A549 (cell line): ENCODE data around the gene TXNDC17. TPM values are rescaled to one million over a fixed set of nuclear protein-coding genes. Genes with fewer than 3 reads are reported as not detected.

Source experiments
- CEBPB ChIP-seq, 2 experiments: fragments of >200 bp in 1 of 2; sonication (Bioruptor Twin) in 1 of 2; formaldehyde crosslinking in 1 of 2; IDR thresholded peaks; 2 replicates each; pipeline ENCODE4 v1.6.1; 2012 to 2016
- CHD2 ChIP-seq: fragments of 150-350 bp; IDR thresholded peaks from 2 replicates; pipeline ENCODE4 v1.6.1; 2014; ENCODE audit warnings: low read length; ENCODE audit not compliant: partially characterized antibody
- CHD4 ChIP-seq: fragments of 200-600 bp; sonication (generic); IDR thresholded peaks from 2 replicates; pipeline ENCODE4 v1.6.1; 2016; ENCODE audit warnings: antibody characterized with exemption, mild to moderate bottlenecking, borderline replicate concordance
- CTCF ChIP-seq: fragments of >200 bp; sonication (Bioruptor Twin); formaldehyde crosslinking; IDR thresholded peaks from 3 replicates; pipeline ENCODE4 v1.5.1; 2016
- EHMT2 ChIP-seq: fragments of 200-600 bp; sonication (generic); IDR thresholded peaks from 2 replicates; pipeline ENCODE4 v1.6.1; 2016; ENCODE audit warnings: antibody characterized with exemption, low read depth, mild to moderate bottlenecking, moderate library complexity
- ELK1 ChIP-seq: fragments of 150-350 bp; IDR thresholded peaks from 2 replicates; pipeline ENCODE4 v1.6.1; 2014; ENCODE audit warnings: low read depth, mild to moderate bottlenecking, low read length
- ESRRA ChIP-seq: fragments of 150-350 bp; IDR thresholded peaks from 2 replicates; pipeline ENCODE4 v1.6.1; 2014; ENCODE audit warnings: mild to moderate bottlenecking, low read length, borderline replicate concordance
- GATA3 ChIP-seq: IDR thresholded peaks from 2 replicates; pipeline ENCODE4 v1.6.1; 2012; ENCODE audit warnings: borderline replicate concordance
- HDAC2 ChIP-seq: fragments of 200-600 bp; sonication (generic); IDR thresholded peaks from 2 replicates; pipeline ENCODE4 v1.6.1; 2016
- HOXA7 ChIP-seq: fragments of 250-450 bp; sonication (Bioruptor Pico); IDR thresholded peaks from 2 replicates; pipeline ENCODE4 v1.5.0; 2020; ENCODE audit warnings: mild to moderate bottlenecking, moderate library complexity
- HOXB5 ChIP-seq: fragments of 250-450 bp; sonication (Bioruptor Pico); IDR thresholded peaks from 2 replicates; pipeline ENCODE4 v1.5.0; 2020; ENCODE audit warnings: mild to moderate bottlenecking, moderate library complexity
- JUN ChIP-seq, 2 experiments: fragments of >200 bp; sonication (Bioruptor Twin); formaldehyde crosslinking; IDR thresholded peaks; 2 replicates in 1 of 2; 3 replicates in 1 of 2; pipeline ENCODE4 v1.6.1; 2016 to 2017
- JUNB ChIP-seq: fragments of >200 bp; sonication (Bioruptor Twin); formaldehyde crosslinking; IDR thresholded peaks from 2 replicates; pipeline ENCODE4 v1.6.1; 2016
- MYC ChIP-seq: IDR thresholded peaks from 2 replicates; pipeline ENCODE4 v1.6.1; 2012; ENCODE audit warnings: mild to moderate bottlenecking, inconsistent platforms, low read length, improper control_type of control experiment, borderline replicate concordance
- PHF8 ChIP-seq: fragments of 200-600 bp; sonication (generic); IDR thresholded peaks from 2 replicates; pipeline ENCODE4 v1.6.1; 2016; ENCODE audit warnings: low read depth, mild to moderate bottlenecking, antibody characterized with exemption, moderate library complexity, borderline replicate concordance
- POLR2A ChIP-seq: IDR thresholded peaks from 2 replicates; pipeline ENCODE4 v1.6.1; 2012; ENCODE audit warnings: mild to moderate bottlenecking, low read length
- RCOR1 ChIP-seq: fragments of 150-350 bp; IDR thresholded peaks from 2 replicates; pipeline ENCODE4 v1.6.1; 2014; ENCODE audit warnings: antibody characterized with exemption, low read length, low read depth
- ZSCAN20 ChIP-seq: fragments of 250-450 bp; sonication (Bioruptor Pico); IDR thresholded peaks from 2 replicates; pipeline ENCODE4 v1.8.0; 2022; ENCODE audit warnings: mild to moderate bottlenecking, moderate library complexity
- polyA plus RNA-seq, 4 experiments: library from polyadenylated mRNA; depleted of rRNA in 3 of 4; stranded (reverse); fragments of >200 nt; fragmentation: RNase III in 1 of 4; extraction: RNeasy Plus Mini Kit Qiagen cat#74134 plus additional on column Dnase treatment in 1 of 4; gene quantifications; 2 replicates in 3 of 4; 3 replicates in 1 of 4; pipeline ENCODE4 v1.2.3, GENCODE V29; 2011 to 2017
- TF ChIP-seq, protein P1 (sequence below): fragments of 250-450 bp; sonication (Bioruptor Pico); IDR thresholded peaks from 2 replicates; pipeline ENCODE4 v1.5.0; 2020; ENCODE audit warnings: low read depth, mild to moderate bottlenecking, moderate library complexity
- TF ChIP-seq, protein P2 (sequence below): IDR thresholded peaks from 2 replicates; pipeline ENCODE4 v1.6.1; 2012; ENCODE audit warnings: low read depth, borderline replicate concordance
- TF ChIP-seq, protein P3 (sequence below): fragments of 450-650 bp; IDR thresholded peaks from 2 replicates; pipeline ENCODE4 v1.6.1; 2014; ENCODE audit warnings: antibody characterized with exemption
- TF ChIP-seq, protein P4 (sequence below): IDR thresholded peaks from 2 replicates; pipeline ENCODE4 v1.6.1; 2012

Gene TXNDC17
- polyA plus RNA-seq, 2 of the 4 experiments (the other 2 are of a cell fraction) = 572 to 621 TPM

DNA sequence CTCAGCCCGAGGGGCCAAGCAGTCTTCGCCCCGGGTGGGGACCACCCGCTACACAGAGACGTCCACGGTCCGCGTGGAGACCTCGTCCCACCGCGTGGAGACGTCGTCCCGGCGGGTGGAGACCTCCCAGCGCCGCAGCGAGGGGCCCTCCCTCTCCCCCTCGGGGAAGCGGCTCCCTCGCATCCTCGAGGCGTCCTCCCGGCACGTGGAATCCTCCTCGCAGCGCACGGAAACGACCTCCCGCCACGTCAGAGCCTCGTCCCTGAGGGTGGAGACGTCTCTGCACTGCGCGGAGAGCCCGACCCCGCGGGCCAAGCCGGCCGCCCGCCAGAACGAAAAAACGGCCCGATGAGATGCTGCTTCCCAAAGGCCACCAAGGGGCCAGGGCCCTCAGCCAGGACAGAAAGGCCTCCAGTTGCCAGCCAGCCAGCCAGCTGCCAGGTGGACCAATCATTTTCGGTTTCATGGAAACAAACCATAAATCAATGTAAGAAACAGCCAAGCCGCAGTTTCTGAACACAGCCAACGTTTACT is 11.1 kb downstream of the TXNDC17 start (continued):
- TF ChIP-seq, protein P1, sequence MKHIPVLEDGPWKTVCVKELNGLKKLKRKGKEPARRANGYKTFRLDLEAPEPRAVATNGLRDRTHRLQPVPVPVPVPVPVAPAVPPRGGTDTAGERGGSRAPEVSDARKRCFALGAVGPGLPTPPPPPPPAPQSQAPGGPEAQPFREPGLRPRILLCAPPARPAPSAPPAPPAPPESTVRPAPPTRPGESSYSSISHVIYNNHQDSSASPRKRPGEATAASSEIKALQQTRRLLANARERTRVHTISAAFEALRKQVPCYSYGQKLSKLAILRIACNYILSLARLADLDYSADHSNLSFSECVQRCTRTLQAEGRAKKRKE (CRISPR knock-in tag) = peak; percentile 53; the same call in 1 of the 2 replicates
- no peak for TF ChIP-seq ELK1
- no peak for TF ChIP-seq CHD2
- TF ChIP-seq MYC = no peak
- TF ChIP-seq, protein P2, sequence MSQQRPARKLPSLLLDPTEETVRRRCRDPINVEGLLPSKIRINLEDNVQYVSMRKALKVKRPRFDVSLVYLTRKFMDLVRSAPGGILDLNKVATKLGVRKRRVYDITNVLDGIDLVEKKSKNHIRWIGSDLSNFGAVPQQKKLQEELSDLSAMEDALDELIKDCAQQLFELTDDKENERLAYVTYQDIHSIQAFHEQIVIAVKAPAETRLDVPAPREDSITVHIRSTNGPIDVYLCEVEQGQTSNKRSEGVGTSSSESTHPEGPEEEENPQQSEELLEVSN = peak; percentile 98
- TF ChIP-seq POLR2A = no peak
- TF ChIP-seq CTCF = no peak
- TF ChIP-seq, protein P3, sequence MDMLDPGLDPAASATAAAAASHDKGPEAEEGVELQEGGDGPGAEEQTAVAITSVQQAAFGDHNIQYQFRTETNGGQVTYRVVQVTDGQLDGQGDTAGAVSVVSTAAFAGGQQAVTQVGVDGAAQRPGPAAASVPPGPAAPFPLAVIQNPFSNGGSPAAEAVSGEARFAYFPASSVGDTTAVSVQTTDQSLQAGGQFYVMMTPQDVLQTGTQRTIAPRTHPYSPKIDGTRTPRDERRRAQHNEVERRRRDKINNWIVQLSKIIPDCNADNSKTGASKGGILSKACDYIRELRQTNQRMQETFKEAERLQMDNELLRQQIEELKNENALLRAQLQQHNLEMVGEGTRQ = peak; percentile 26; the same call in 1 of the 2 replicates
- TF ChIP-seq ESRRA = no peak
- TF ChIP-seq JUN (IDR thresholded peaks at IDR 0.05) = peak in 1 of 2 experiments; percentile 15; a peak in 2 of 5 replicates
- no peak for TF ChIP-seq CEBPB (IDR thresholded peaks at IDR 0.05)
- 0 out of 2 replicates have a peak, but pooled peaks have one; percentile 29 for TF ChIP-seq HOXA7
- TF ChIP-seq CHD4 = no peak; the same call in 1 of the 2 replicates
- no peak for TF ChIP-seq HDAC2
- TF ChIP-seq HOXB5 (CRISPR knock-in tag) = peak; percentile 84
- peak; percentile 41; the same call in 1 of the 2 replicates for TF ChIP-seq PHF8
- no peak for TF ChIP-seq ZSCAN20 (CRISPR knock-in tag)
- TF ChIP-seq, protein P4, sequence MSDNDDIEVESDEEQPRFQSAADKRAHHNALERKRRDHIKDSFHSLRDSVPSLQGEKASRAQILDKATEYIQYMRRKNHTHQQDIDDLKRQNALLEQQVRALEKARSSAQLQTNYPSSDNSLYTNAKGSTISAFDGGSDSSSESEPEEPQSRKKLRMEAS = peak; percentile 98
- TF ChIP-seq EHMT2 = no peak
- TF ChIP-seq JUNB = no peak
- TF ChIP-seq GATA3 = no peak
- TF ChIP-seq RCOR1 = no peak
